ENCODE data around the gene UBE2E1. TPM values are rescaled to one million over a fixed set of nuclear protein-coding genes. Genes with fewer than 3 reads are reported as not detected.
A peak's percentile ranks its signal among the peaks of the same experiment; 100 is the strongest.
"Not testable (repeated sequence)": the region's sequence is repeated elsewhere in the genome, so short reads cannot be mapped to it uniquely, and the experiment has no call there.

The UBE2E1 gene
- total and polyA plus RNA-seq, 2 experiments from 2014 or later = 9.0 to 65.3 TPM

GRCh38 chr3:23900744-23901143 is 95.0 kb downstream of the UBE2E1 start:
- Histone ChIP-seq H2AFZ (no peak overlapping the region), H3K79me2 (ENCODE audit: insufficient read depth) (no peaks in the 10 kb centered on the region), H4K20me1 (ENCODE audit: insufficient read depth) (no peaks in the 10 kb centered on the region), H3K9me3 (ENCODE audit: low read depth) (no peaks in the 10 kb centered on the region), H3K36me3 (ENCODE audit: low read depth) (0 out of 2 replicates have a peak, but pooled peaks cover 7% of the 10 kb centered on the region), H3K4me1 (ENCODE audit: insufficient read depth) (no peaks in the 10 kb centered on the region; the same call in 1 of the 2 replicates), H3K27ac (no peak overlapping the region), H3K9ac (no peak overlapping the region), H3K27me3 (replicated peaks; ENCODE audit: insufficient read depth) (no peaks in the 10 kb centered on the region), H3F3A (ENCODE audit: insufficient read depth) (0 out of 2 replicates have a peak, but pooled peaks cover 3% of the 10 kb centered on the region), H3K4me2 (ENCODE audit: unreplicated experiment) (no peak overlapping the region), H3K9me2 (ENCODE audit: insufficient read depth) (no peaks in the 10 kb centered on the region), H3K4me3 (no peak overlapping the region)
- DNase-seq = peak; percentile 44
- TF ChIP-seq EZH2 (IDR thresholded peaks at IDR 0.05; ENCODE audit: insufficient read depth, poor library complexity, severe bottlenecking) = no peak
- no peak for TF ChIP-seq EZH2phosphoT487 (IDR thresholded peaks at IDR 0.05; ENCODE audit: insufficient read depth, low read depth)
- in situ Hi-C loops (cut with MboI) = no loop called here
- WGBS, 2 experiments (ENCODE audit: low coverage in 1 of 2, low lambda C conversion rate in 2 of 2, missing lambda C conversion rate in 2 of 2) = 66 to 72% methylated on average over 6 of the region's 6 CpGs

GRCh38 chr3:23904545-23904944 is 98.8 kb downstream of the UBE2E1 start:
- Histone ChIP-seq H3K9me2 (ENCODE audit: insufficient read depth) (no peaks in the 10 kb centered on the region), H3K4me1 (ENCODE audit: insufficient read depth) (no peaks in the 10 kb centered on the region; the same call in 1 of the 2 replicates), H3K9me3 (ENCODE audit: low read depth) (no peaks in the 10 kb centered on the region), H3K4me3 (no peak overlapping the region), H4K20me1 (ENCODE audit: insufficient read depth) (no peaks in the 10 kb centered on the region), H3K9ac (no peak overlapping the region), H3K36me3 (ENCODE audit: low read depth) (peaks cover 12% of the 10 kb centered on the region), H3F3A (ENCODE audit: insufficient read depth) (0 out of 2 replicates have a peak, but pooled peaks cover 3% of the 10 kb centered on the region), H2AFZ (no peak overlapping the region), H3K4me2 (ENCODE audit: unreplicated experiment) (no peak overlapping the region), H3K27ac (no peak overlapping the region), H3K27me3 (replicated peaks; ENCODE audit: insufficient read depth) (no peaks in the 10 kb centered on the region), H3K79me2 (ENCODE audit: insufficient read depth) (no peaks in the 10 kb centered on the region)
- DNase-seq = no peak
- TF ChIP-seq EZH2 (IDR thresholded peaks at IDR 0.05; ENCODE audit: insufficient read depth, poor library complexity, severe bottlenecking) (no peak), EZH2phosphoT487 (IDR thresholded peaks at IDR 0.05; ENCODE audit: insufficient read depth, low read depth) (no peak)
- in situ Hi-C loops (cut with MboI) = no loop called here

- peaks cover 39% of the 10 kb centered on the region for H3K79me2 ChIP-seq (ENCODE audit: insufficient read depth)
- H3F3A ChIP-seq (ENCODE audit: insufficient read depth) = 0 out of 2 replicates have a peak, but pooled peaks cover 2% of the 10 kb centered on the region
- DNase-seq = no peak
- no peak overlapping the region for H2AFZ ChIP-seq
- no peaks in the 10 kb centered on the region for H3K9me2 ChIP-seq (ENCODE audit: insufficient read depth)
- WGBS, 2 experiments (ENCODE audit: low coverage in 1 of 2, low lambda C conversion rate in 2 of 2, missing lambda C conversion rate in 2 of 2) = 92 to 95% methylated on average over 7 of the region's 7 CpGs
- peaks cover 5% of the 10 kb centered on the region; the same call in 1 of the 2 replicates for H3K4me1 ChIP-seq (ENCODE audit: insufficient read depth)
- peaks cover 16% of the 10 kb centered on the region for H3K36me3 ChIP-seq (ENCODE audit: low read depth)
- H3K27me3 ChIP-seq (replicated peaks; ENCODE audit: insufficient read depth) = no peaks in the 10 kb centered on the region
- no peaks in the 10 kb centered on the region for H4K20me1 ChIP-seq (ENCODE audit: insufficient read depth)
- H3K9me3 ChIP-seq (ENCODE audit: low read depth) = no peaks in the 10 kb centered on the region
- H3K9ac ChIP-seq = no peak overlapping the region
- H3K4me3 ChIP-seq = no peak overlapping the region
- H3K27ac ChIP-seq = no peak overlapping the region
- H3K4me2 ChIP-seq (ENCODE audit: unreplicated experiment) = no peak overlapping the region
- in situ Hi-C loops (cut with MboI) = no loop called here
- TF ChIP-seq EZH2phosphoT487 (IDR thresholded peaks at IDR 0.05; ENCODE audit: insufficient read depth, low read depth) = no peak
These were observed 103.6 kb downstream of the UBE2E1 start for GRCh38 chr3:23909341-23909740.

GRCh38 chr3:23911397-23911796 is 105.6 kb downstream of the UBE2E1 start:
- Histone ChIP-seq H3K9me3 (ENCODE audit: low read depth) (no peaks in the 10 kb centered on the region), H3K4me3 (no peak overlapping the region), H3K4me1 (ENCODE audit: insufficient read depth) (peaks cover 20% of the 10 kb centered on the region), H3K9me2 (ENCODE audit: insufficient read depth) (no peaks in the 10 kb centered on the region), H4K20me1 (ENCODE audit: insufficient read depth) (no peaks in the 10 kb centered on the region), H3K9ac (no peak overlapping the region), H3K79me2 (ENCODE audit: insufficient read depth) (peaks cover 59% of the 10 kb centered on the region), H3K27me3 (replicated peaks; ENCODE audit: insufficient read depth) (no peaks in the 10 kb centered on the region), H3K36me3 (ENCODE audit: low read depth) (peaks cover 16% of the 10 kb centered on the region), H3F3A (ENCODE audit: insufficient read depth) (peaks cover 21% of the 10 kb centered on the region), H2AFZ (no peak overlapping the region), H3K4me2 (ENCODE audit: unreplicated experiment) (no peak overlapping the region), H3K27ac (no peak overlapping the region)
- TF ChIP-seq EZH2phosphoT487 (IDR thresholded peaks at IDR 0.05; ENCODE audit: insufficient read depth, low read depth) = no peak
- TF ChIP-seq EZH2 (IDR thresholded peaks at IDR 0.05; ENCODE audit: insufficient read depth, poor library complexity, severe bottlenecking) = no peak
- WGBS, 2 experiments (ENCODE audit: low coverage in 1 of 2, low lambda C conversion rate in 2 of 2, missing lambda C conversion rate in 2 of 2) = 92 to 100% methylated on average over 2 of the region's 2 CpGs
- in situ Hi-C loops (cut with MboI) = no loop called here
- no peak for DNase-seq

GRCh38 chr3:23912335-23912734 is 106.6 kb downstream of the UBE2E1 start:
- H2AFZ ChIP-seq; H3K9me3 ChIP-seq (ENCODE audit: low read depth); H3K4me2 ChIP-seq (ENCODE audit: unreplicated experiment); in situ Hi-C loops (cut with MboI); H4K20me1 ChIP-seq (ENCODE audit: insufficient read depth); H3K27me3 ChIP-seq (replicated peaks; ENCODE audit: insufficient read depth); H3K4me3 ChIP-seq; DNase-seq; H3K27ac ChIP-seq; H3K9ac ChIP-seq; H3K9me2 ChIP-seq (ENCODE audit: insufficient read depth): not testable (repeated sequence)
- 88 to 95% methylated on average over 3 of the region's 3 CpGs for WGBS, 2 experiments (ENCODE audit: low coverage in 1 of 2, low lambda C conversion rate in 2 of 2, missing lambda C conversion rate in 2 of 2)
- Histone ChIP-seq H3K36me3 (ENCODE audit: low read depth) (peaks cover 12% of the 10 kb centered on the region), H3K4me1 (ENCODE audit: insufficient read depth) (peaks cover 20% of the 10 kb centered on the region), H3K79me2 (ENCODE audit: insufficient read depth) (peaks cover 63% of the 10 kb centered on the region), H3F3A (ENCODE audit: insufficient read depth) (peaks cover 21% of the 10 kb centered on the region)

All from GM23248 (cell line).